ENCODE results near the gene HOXC5.

HOXC5 gene

DNA sequence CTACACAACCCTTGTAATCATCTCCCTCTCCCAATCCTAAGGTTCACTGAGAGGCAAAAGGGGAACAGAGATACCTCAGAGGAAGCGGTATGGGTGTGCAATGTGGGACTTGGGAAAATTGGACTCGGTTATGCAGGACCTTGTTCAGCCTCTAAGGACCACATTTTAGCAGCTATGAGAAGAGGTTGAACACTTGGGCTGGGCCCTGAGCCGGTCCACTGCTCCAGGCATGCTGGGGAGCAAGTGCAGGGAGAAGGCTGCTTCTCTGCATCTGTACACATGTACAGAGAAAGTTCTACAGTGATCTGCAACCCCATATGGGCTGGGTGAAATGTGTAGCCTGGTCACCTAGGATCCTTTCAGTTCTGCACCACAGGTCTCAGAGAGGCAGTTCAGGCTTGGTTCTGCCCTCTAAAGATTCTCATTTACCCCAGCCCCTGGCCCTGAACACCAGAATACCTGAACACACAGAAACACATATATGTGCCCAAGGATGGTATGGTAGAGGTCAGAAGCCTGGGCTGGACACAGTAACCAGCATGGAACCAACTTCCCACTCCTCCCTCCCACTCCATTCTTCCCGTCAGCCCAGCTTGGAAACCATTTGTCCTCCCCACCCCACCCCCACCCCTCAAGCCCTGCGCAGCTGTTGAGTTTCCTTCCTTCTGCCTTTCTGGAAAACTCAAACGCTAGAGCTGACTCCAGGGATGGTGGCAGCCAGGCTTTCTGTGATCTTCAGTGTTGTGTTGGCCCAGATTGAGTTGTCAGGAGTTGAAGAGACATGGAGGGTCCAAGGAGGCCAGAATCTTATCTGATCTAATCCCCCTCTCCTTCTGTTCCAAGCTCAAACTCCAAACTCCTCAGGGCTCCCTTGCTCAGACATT lies 10.4 kb downstream of the HOXC5 start:
- in situ Hi-C loops (cut with MboI; ENCODE audit: low sequenced_read_pairs): no loop called here

GRCh38 chr12:54044425-54045103 lies 11.7 kb downstream of the HOXC5 start:
- in situ Hi-C loops (cut with MboI; ENCODE audit: low sequenced_read_pairs): no loop called here

GRCh38 chr12:54045401-54045800 lies 12.6 kb downstream of the HOXC5 start:
- in situ Hi-C loops (cut with MboI; ENCODE audit: low sequenced_read_pairs): no loop called here

- in situ Hi-C loops (cut with MboI; ENCODE audit: low sequenced_read_pairs): no loop called here
Observed at GRCh38 chr12:54045868-54046521, 13.1 kb downstream of the HOXC5 start.

DNA sequence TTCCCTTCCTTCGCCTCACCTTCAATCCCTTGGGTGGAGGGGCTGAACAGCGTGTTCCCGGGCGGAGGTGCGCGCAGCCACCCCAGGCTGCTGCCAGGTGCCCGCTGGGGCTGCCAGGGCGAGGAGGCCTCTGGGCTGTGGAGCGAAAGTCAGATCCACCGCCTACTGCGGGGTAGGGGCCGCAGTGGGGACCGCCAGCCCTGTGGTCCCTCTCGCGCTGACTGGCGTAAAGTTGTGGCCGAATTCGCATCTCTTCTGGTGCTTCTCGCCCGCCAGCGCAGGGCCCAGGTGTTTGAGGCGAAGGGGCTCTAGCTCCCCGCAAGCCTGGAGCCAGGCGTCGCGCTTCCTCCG lies 13.9 kb downstream of the HOXC5 start:
- in situ Hi-C loops (cut with MboI; ENCODE audit: low sequenced_read_pairs): no loop called here

- in situ Hi-C loops (cut with MboI; ENCODE audit: low sequenced_read_pairs): no loop called here
Observed at GRCh38 chr12:54047160-54047963, 14.5 kb downstream of the HOXC5 start.

- in situ Hi-C loops (cut with MboI; ENCODE audit: low sequenced_read_pairs): no loop called here
Observed at GRCh38 chr12:54047964-54048303, 15.1 kb downstream of the HOXC5 start.

- in situ Hi-C loops (cut with MboI; ENCODE audit: low sequenced_read_pairs): no loop called here
Observed at GRCh38 chr12:54048406-54049093, 15.7 kb downstream of the HOXC5 start.

GRCh38 chr12:54049108-54049507 lies 16.3 kb downstream of the HOXC5 start:
- in situ Hi-C loops (cut with MboI; ENCODE audit: low sequenced_read_pairs): no loop called here

DNA sequence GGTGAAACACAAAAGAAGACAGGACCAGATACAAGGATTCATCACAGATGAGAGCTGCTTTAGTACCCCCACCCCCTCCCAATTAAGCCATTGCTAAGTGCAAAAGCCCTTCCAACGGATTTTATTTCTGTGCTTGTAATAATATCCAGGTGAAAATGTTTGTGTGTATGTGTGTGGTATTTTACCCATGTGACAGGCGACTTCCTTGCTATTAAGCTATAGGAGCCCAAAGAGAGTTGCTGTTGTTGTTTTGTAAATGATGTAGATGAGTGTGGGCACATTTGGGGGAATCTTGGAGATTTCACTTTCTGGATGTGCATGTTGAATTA lies 17.6 kb downstream of the HOXC5 start:
- in situ Hi-C loops (cut with MboI; ENCODE audit: low sequenced_read_pairs): no loop called here

GRCh38 chr12:54051026-54051842 lies 18.4 kb downstream of the HOXC5 start:
- in situ Hi-C loops (cut with MboI; ENCODE audit: low sequenced_read_pairs): no loop called here

DNA sequence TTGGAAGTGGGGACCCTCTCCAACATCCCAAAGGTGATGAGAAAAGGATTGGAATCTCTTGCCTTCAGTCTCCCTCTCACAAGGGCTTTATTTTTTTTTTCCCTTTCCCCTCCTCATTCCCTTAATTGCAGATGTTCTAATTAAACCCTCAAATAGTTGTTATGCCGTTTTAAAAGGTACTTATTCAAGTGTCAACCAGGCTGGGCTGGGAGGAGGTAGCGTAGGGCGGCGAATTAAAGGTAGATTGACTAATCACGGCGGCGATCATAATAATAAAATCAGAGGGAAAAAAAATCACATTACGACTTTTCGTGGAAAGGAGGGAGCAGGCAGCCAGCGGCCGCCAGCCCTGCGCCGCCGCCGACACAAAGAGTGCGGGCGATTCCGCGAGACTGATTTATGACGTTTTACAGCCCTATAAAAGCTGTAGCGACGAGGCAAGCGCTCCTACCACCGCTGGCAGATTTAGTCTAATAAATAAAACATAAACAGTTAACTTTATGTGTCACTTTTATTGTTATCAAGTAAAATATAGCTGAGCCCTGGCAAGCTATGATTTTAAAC lies 19.1 kb downstream of the HOXC5 start:
- in situ Hi-C loops (cut with MboI; ENCODE audit: low sequenced_read_pairs): no loop called here

- in situ Hi-C loops (cut with MboI; ENCODE audit: low sequenced_read_pairs): no loop called here
Observed at GRCh38 chr12:54052438-54053002, 19.7 kb downstream of the HOXC5 start.

- in situ Hi-C loops (cut with MboI; ENCODE audit: low sequenced_read_pairs): no loop called here
Observed at GRCh38 chr12:54053003-54053750, 20.3 kb downstream of the HOXC5 start.

DNA sequence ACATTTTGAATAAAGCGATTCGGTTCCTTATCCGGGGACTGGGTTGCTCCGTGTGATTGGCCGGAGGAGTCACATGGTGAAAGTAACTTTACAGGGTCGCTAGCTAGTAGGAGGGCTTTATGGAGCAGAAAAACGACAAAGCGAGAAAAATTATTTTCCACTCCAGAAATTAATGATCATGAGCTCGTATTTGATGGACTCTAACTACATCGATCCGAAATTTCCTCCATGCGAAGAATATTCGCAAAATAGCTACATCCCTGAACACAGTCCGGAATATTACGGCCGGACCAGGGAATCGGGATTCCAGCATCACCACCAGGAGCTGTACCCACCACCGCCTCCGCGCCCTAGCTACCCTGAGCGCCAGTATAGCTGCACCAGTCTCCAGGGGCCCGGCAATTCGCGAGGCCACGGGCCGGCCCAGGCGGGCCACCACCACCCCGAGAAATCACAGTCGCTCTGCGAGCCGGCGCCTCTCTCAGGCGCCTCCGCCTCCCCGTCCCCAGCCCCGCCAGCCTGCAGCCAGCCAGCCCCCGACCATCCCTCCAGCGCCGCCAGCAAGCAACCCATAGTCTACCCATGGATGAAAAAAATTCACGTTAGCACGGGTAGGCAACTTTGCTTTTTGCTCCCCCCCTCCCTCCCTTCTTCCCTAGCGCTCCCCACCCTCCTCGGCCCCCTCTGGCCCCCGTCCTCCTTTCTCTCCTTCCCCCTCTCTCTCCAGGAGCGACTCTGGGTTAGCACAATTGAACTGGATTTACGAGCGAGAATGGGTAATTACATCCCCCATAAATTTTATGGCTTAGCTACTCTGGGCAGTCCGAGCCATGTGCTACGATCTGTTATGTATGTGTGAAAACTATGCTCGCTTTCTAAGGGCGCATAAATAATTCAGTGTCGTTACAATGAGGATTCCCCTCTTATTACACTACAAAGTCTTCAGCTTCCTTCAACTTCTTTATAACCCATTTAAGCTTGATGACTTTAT lies 21.2 kb downstream of the HOXC5 start, which contains the start of gene HOXC4:
Gene HOXC4, plus strand, starts transcription at position 85 of the 991 bp plus-strand sequence. Its CDS starts 88 bp downstream, at position 173.
- in situ Hi-C loops (cut with MboI; ENCODE audit: low sequenced_read_pairs): no loop called here

GRCh38 chr12:54054742-54055194 lies 21.9 kb downstream of the HOXC5 start:
- in situ Hi-C loops (cut with MboI; ENCODE audit: low sequenced_read_pairs): no loop called here

DNA sequence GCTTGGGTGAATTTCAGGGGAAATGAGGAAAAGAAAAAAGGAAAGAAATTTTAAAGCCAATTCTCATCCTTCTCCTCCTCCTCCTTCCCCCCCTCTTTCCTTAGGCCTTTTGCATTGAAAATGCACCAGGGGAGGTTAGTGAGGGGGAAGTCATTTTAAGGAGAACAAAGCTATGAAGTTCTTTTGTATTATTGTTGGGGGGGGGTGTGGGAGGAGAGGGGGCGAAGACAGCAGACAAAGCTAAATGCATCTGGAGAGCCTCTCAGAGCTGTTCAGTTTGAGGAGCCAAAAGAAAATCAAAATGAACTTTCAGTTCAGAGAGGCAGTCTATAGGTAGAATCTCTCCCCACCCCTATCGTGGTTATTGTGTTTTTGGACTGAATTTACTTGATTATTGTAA lies 22.7 kb downstream of the HOXC5 start:
- in situ Hi-C loops (cut with MboI; ENCODE audit: low sequenced_read_pairs): no loop called here
